GM19099 (cell line): ENCODE data around the gene B2M.

Experiments used
- POLR2A ChIP-seq: IDR thresholded peaks from 3 replicates; pipeline ENCODE4 v1.6.1; 2011; ENCODE audit warnings: low read depth; ENCODE audit not compliant: insufficient read length; ENCODE audit errors: extremely low read depth

B2M gene

GRCh38 chr15:44735482-44736180 is 24.3 kb downstream of the B2M start:
- no peak for TF ChIP-seq POLR2A

- TF ChIP-seq POLR2A: peak; percentile 23
These were observed 25.0 kb downstream of the B2M start, which contains the start of gene TRIM69 for GRCh38 chr15:44736181-44736765. TSS of gene TRIM69 (plus strand) at chr15:44736528. CDS start at chr15:44736705, 177 bp downstream.

DNA sequence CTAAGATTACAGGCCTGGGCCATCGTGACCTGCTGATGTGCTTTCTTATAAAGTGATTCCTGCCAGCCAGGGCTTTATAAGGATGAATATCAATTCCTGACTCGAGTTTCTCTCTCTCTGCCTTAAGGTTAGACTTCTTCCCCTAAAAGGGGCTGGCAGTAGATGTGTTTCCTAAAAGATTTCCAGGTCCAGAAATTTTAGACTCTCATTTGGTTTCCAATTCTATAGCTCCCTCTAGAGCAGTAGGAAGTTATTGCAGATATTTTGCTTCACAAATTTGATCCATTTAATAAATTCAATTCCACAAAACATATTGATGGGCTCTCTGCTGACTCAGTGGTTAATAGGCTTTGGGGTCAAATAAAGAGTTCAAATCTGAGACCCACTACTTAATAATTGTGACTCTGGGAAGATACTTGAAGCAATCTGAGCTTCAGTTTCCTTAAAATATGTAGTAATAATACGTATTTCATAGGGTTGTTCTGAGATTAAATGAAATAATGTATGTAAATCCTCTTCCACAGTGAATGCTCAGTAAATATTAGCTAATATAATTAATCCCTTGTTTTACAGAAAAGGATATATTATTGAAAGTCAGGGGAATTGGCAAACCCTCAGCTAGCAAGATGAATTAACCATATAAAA is 27.1 kb downstream of the B2M start:
- TF ChIP-seq POLR2A: no peak

DNA sequence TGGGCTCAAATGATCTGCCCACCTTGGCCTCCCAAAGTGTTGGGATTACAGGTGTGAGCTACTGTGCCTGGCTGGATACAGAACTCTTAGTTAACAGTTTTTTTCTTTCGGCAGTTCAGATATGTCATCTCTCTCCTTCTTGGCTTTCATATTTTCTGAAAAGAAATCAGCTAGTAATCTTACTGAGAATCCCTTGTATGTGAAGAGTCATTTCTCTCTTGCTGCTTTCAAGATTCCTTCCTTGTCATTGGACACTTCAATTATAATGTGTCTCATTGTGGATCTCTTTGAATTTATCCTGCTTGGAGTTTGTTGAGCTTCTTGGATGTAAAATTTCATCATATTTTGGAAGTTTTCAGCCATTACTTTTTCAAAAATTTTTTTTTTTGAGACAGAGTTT is 42.0 kb downstream of the B2M start:
- TF ChIP-seq POLR2A: no peak

GRCh38 chr15:44763187-44763586 is 51.9 kb downstream of the B2M start:
- TF ChIP-seq POLR2A: no peak

DNA sequence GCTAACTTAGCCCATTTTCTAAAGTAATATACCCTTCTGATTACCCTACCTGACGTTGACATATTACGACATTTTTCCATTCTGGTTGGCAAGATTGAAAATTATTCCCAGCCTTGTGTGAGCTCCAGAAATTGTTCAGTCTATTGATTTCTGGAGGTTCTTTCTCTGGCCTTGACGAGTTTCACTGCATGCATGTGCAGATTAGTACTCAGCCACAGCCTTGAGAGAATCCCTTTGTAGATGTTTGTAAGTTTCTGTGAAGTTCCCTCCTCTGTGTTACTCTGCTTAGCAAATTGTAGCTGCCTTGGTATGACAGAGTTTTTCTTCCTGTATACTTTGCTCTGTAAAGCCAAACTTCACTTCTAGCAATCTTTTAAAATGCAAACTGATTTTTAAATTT is 52.5 kb downstream of the B2M start:
- TF ChIP-seq POLR2A: no peak

DNA sequence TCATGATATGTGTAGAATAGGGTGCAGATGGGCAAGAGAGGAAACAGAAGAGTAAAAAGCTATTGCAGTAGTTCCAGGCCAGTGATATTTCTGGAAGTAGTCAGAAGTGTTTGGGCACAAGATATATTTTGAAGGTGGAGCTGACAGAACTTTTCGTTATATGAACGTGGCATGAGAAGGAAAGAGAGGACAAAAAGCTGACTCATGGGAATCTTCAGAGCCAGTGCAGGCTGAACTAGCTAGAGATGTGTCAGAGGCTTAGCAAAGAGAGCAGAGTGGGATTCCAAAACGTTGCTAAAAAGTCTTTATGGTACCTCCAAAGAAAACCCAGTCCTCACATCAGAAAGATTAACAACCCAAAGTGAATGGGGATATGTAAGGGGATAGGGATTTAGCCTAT is 53.7 kb downstream of the B2M start:
- no peak for TF ChIP-seq POLR2A
